GM20431 (cell line): ENCODE data around the gene PRKCQ.
"Not testable (repeated sequence)": the region's sequence is repeated elsewhere in the genome, so short reads cannot be mapped to it uniquely, and the experiment has no call there.

Experiments
- in situ Hi-C: fragments of 300-500 bp; cut with MseI, MboI; formaldehyde crosslinking; loops from one replicate; pipeline ENCODE4 v1.15.0; 2020; ENCODE audit warnings: low sequenced_read_pairs; ENCODE audit not compliant: unreplicated experiment

The PRKCQ gene

GRCh38 chr10:6597478-6597877 is 17.4 kb upstream of the PRKCQ start:
- in situ Hi-C loops, result no loop called here

- in situ Hi-C loops, result no loop called here
Observed at GRCh38 chr10:6595499-6595898, 15.4 kb upstream of the PRKCQ start.

GRCh38 chr10:6593241-6593671 is 13.2 kb upstream of the PRKCQ start:
- in situ Hi-C loops, result no loop called here

GRCh38 chr10:6592080-6592479 is 12.0 kb upstream of the PRKCQ start:
- in situ Hi-C loops, result no loop called here

GRCh38 chr10:6591668-6592067 is 11.6 kb upstream of the PRKCQ start:
- in situ Hi-C loops, result no loop called here

GRCh38 chr10:6590100-6590499 is 10.0 kb upstream of the PRKCQ start:
- in situ Hi-C loops, result no loop called here

- in situ Hi-C loops, result no loop called here
Observed at GRCh38 chr10:6589287-6590094, 9.4 kb upstream of the PRKCQ start.

GRCh38 chr10:6588845-6589244 is 8.8 kb upstream of the PRKCQ start:
- in situ Hi-C loops, result no loop called here

GRCh38 chr10:6588082-6588481 is 8.0 kb upstream of the PRKCQ start:
- in situ Hi-C loops, result no loop called here

GRCh38 chr10:6586501-6586900 is 6.4 kb upstream of the PRKCQ start:
- in situ Hi-C loops, result no loop called here

GRCh38 chr10:6583447-6583846 is 3.4 kb upstream of the PRKCQ start:
- in situ Hi-C loops, result no loop called here

- in situ Hi-C loops, result not testable (repeated sequence)
Observed at GRCh38 chr10:6582913-6583312, 2.8 kb upstream of the PRKCQ start.

GRCh38 chr10:6582298-6582697 is 2.2 kb upstream of the PRKCQ start:
- in situ Hi-C loops, result no loop called here

- in situ Hi-C loops, result no loop called here
Observed at GRCh38 chr10:6581778-6582228, 1.7 kb upstream of the PRKCQ start.

GRCh38 chr10:6581223-6581622 is 1.1 kb upstream of the PRKCQ start:
- in situ Hi-C loops, result not testable (repeated sequence)

- in situ Hi-C loops, result no loop called here
Observed at GRCh38 chr10:6580279-6581029, 378 bp upstream of the PRKCQ start.

GRCh38 chr10:6579183-6579903 is 733 bp downstream of the PRKCQ start:
- in situ Hi-C loops, result no loop called here

- in situ Hi-C loops, result no loop called here
Observed at GRCh38 chr10:6578795-6579182, 1.3 kb downstream of the PRKCQ start.

GRCh38 chr10:6578251-6578771 is 1.8 kb downstream of the PRKCQ start:
- in situ Hi-C loops, result no loop called here

- in situ Hi-C loops, result no loop called here
Observed at GRCh38 chr10:6576326-6576725, 3.8 kb downstream of the PRKCQ start.
